Ovary (tissue), 9 donors: ENCODE measurements around the gene TXNDC15. TPM values are rescaled to one million over a fixed set of nuclear protein-coding genes. Genes with fewer than 3 reads are reported as not detected.

ENCODE experiments used
- DNase-seq, 5 donors: peaks; one replicate each; pipeline ENCODE4 v3.0.0-alpha.2; 2019 to 2020
- H3K27ac ChIP-seq, 2 donors: fragments of 200-600 bp; one replicate each; pipeline versions ENCODE4 v1.5.1 to v1.8.0; 2019 to 2022
- H3K27me3 ChIP-seq: fragments of 200-600 bp; one replicate; pipeline ENCODE4 v1.8.0; 2022
- H3K36me3 ChIP-seq: fragments of 200-600 bp; sonication (generic); one replicate; pipeline ENCODE4 v1.5.1; 2019
- H3K4me1 ChIP-seq: one replicate; pipeline ENCODE4 v1.8.1; 2013; ENCODE audit warnings: mild to moderate bottlenecking, moderate library complexity; ENCODE audit not compliant: insufficient read depth
- H3K4me3 ChIP-seq: fragments of 200-600 bp; sonication (generic); one replicate; pipeline ENCODE4 v1.5.1; 2017
- H3K9me3 ChIP-seq, 2 donors: fragments of 200-600 bp in 1 of 2; sonication (generic) in 1 of 2; one replicate each; pipeline versions ENCODE4 v1.5.1 to v1.8.1; 2013 to 2019; ENCODE audit warnings: mild to moderate bottlenecking in 1 of 2, moderate library complexity in 1 of 2
- EP300 ChIP-seq: sonication (generic); formaldehyde crosslinking; IDR thresholded peaks from one replicate; pipeline ENCODE4 v1.6.1; 2017; ENCODE audit warnings: antibody characterized with exemption
- POLR2A ChIP-seq: fragments of 450-650 bp; IDR thresholded peaks from one replicate; pipeline ENCODE4 v1.6.1; 2017; ENCODE audit warnings: antibody characterized with exemption, mild to moderate bottlenecking, moderate library complexity
- WGBS, 3 donors: extraction: QIAGEN DNeasy Blood & Tissue Kit in 1 of 3; methylation state at CpG; one replicate each; pipeline versions ENCODE4 v1.1.5 to v1.1.7; 2013 to 2017; 5-methylcytosine and 5-hydroxymethylcytosine counted together
- intact Hi-C, 4 donors: fragments of 100-400 bp; cut with DNase I; formaldehyde crosslinking; loops; one replicate each; pipeline versions ENCODE4 v1.11.0 to v1.15.1; 2022 to 2023
- polyA plus RNA-seq, 2 donors: library from polyadenylated mRNA; stranded (reverse); fragments of 200-250 nt in 1 of 2; fragments of 350-450 nt in 1 of 2; fragmentation: Illumina TruSeq in 1 of 2; extraction: RNeasy Lipid Tissue Mini Kit (QIAGEN cat#74804) in 1 of 2; gene quantifications; one replicate each; pipeline ENCODE4 v1.2.3, GENCODE V29; 2013 to 2014
- total RNA-seq, 7 donors: library from RNA; depleted of rRNA in 2 of 7; stranded (reverse); fragments of >200 nt in 2 of 7; fragmentation: NEBNext Ultra II Directional in 3 of 7; extraction: Animal tissue kit (Norgen Biotek cat#: 25700) in 3 of 7; gene quantifications; one replicate each; pipeline versions ENCODE4 v1.1.0 to v1.2.4, GENCODE V29; 2016 to 2023
- TF ChIP-seq, protein P1 (sequence below), 3 donors: fragments of 450-650 bp in 2 of 3; fragments of 200-600 bp in 1 of 3; IDR thresholded peaks; one replicate each; pipeline versions ENCODE4 v1.5.1 to v1.8.0; 2016 to 2022; ENCODE audit warnings: antibody characterized with exemption in 3 of 3, mild to moderate bottlenecking in 1 of 3
- donor health status: DM: no; HTN: no; CAD: no; lungs with moderate emphysema.
- donor health status: DM: no; HTN: no; CAD: no.
- donor health status: Bipolar disorder and iron deficiency.
- donor health status: DM: yes; HTN: yes; CAD: no.
- donor health status: DM: no; HTN: no; CAD: no.
- donor health status: DM: yes; HTN: yes; CAD: no.

The TXNDC15 gene
- total and polyA plus RNA-seq, 9 donors: 55.3 to 150 (median 71.4) TPM

DNA sequence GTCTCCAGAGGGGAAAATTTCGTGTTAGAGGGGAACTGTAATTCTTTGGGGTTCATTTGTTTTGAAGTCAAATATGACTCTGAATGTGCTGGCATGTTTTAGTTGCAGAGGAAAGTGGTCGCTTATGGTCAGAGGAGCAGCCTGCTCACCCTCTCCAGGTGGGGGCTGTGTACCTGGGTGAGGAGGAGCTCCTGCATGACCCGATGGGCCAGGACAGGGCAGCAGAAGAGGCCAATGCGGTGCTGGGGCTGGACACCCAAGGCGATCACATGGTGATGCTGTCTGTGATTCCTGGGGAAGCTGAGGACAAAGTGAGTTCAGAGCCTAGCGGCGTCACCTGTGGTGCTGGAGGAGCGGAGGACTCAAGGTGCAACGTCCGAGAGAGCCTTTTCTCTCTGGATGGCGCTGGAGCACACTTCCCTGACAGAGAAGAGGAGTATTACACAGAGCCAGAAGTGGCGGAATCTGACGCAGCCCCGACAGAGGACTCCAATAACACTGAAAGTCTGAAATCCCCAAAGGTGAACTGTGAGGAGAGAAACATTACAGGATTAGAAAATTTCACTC, 13.5 kb downstream of the TXNDC15 start:
- no peaks in the 10 kb centered on the region for H3K9me3 ChIP-seq
- intact Hi-C loops: no loop called here

DNA sequence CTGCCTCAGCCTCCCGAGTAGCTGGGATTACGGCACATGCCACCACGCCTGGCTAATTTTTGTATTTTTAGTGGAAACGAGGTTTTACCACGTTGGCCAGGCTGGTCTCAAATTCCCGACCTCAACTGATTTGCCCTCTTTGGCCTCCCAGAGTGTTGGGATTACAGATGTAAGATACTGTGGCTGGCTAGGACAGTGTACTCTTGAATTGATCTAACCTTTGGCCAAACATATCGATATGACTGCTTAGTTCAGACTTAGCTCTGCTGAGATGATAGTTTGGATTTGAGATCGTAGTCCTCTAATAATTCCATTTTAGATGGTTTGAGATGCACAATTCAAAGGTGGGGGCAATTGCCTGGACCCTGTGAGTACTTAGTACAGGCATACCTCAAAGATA, 15.2 kb downstream of the TXNDC15 start:
- no peaks in the 10 kb centered on the region for H3K36me3 ChIP-seq
- no peak overlapping the region for H3K4me3 ChIP-seq
- H3K27ac ChIP-seq: no peak overlapping the region
- intact Hi-C loops: no loop called here
- peaks cover 4% of the 10 kb centered on the region for H3K4me1 ChIP-seq
- no peaks in the 10 kb centered on the region for H3K27me3 ChIP-seq
- TF ChIP-seq POLR2A: no peak
- TF ChIP-seq, protein P1, sequence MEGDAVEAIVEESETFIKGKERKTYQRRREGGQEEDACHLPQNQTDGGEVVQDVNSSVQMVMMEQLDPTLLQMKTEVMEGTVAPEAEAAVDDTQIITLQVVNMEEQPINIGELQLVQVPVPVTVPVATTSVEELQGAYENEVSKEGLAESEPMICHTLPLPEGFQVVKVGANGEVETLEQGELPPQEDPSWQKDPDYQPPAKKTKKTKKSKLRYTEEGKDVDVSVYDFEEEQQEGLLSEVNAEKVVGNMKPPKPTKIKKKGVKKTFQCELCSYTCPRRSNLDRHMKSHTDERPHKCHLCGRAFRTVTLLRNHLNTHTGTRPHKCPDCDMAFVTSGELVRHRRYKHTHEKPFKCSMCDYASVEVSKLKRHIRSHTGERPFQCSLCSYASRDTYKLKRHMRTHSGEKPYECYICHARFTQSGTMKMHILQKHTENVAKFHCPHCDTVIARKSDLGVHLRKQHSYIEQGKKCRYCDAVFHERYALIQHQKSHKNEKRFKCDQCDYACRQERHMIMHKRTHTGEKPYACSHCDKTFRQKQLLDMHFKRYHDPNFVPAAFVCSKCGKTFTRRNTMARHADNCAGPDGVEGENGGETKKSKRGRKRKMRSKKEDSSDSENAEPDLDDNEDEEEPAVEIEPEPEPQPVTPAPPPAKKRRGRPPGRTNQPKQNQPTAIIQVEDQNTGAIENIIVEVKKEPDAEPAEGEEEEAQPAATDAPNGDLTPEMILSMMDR (IDR thresholded peaks at IDR 0.05): no peak
- TF ChIP-seq EP300: no peak
- H3K9me3 ChIP-seq: no peaks in the 10 kb centered on the region
- no peak for DNase-seq
- WGBS, 3 donors: 95 to 96% (median 96%) methylated on average over 8 of the region's 8 CpGs

More for the DNA sequence above, 13.5 kb downstream of the TXNDC15 start:
- no peak overlapping the region for H3K4me3 ChIP-seq
- H3K36me3 ChIP-seq: no peaks in the 10 kb centered on the region
- no peak for DNase-seq
- TF ChIP-seq, protein P1 (IDR thresholded peaks at IDR 0.05): no peak
- TF ChIP-seq POLR2A (no peak), EP300 (no peak)
- H3K27ac ChIP-seq: no peak overlapping the region
- peaks cover 4% of the 10 kb centered on the region for H3K4me1 ChIP-seq
- H3K27me3 ChIP-seq: no peaks in the 10 kb centered on the region
- 87 to 94% (median 90%) methylated on average over 14 of the region's 14 CpGs for WGBS, 3 donors

DNA sequence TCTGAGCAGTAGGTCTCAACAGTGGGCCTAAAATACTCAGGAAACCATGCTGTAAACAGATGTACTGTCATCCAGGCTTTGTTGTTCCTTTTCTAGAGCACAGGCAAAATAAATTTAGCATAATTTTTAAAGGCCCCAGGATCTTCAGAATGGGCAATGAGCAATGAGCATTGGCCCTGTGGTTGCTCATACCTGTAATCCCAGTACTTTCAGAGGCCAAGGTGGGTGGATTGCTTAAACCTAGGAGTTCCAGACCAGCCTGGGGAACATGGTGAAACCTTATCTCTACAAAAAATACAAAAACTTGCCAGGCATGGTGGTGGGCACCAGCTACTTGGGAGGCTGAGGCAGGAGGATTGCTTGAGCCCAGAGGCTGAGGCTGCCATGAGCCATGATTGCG, 17.3 kb downstream of the TXNDC15 start:
- H3K4me1 ChIP-seq: peaks cover 3% of the 10 kb centered on the region
- no peaks in the 10 kb centered on the region for H3K9me3 ChIP-seq
- no peak overlapping the region for H3K4me3 ChIP-seq
- WGBS, 3 donors: 96 to 97% (median 97%) methylated on average over 1 of the region's 1 CpG
- intact Hi-C loops: no loop called here
- DNase-seq: no peak
- no peak overlapping the region for H3K27ac ChIP-seq
- H3K36me3 ChIP-seq: no peaks in the 10 kb centered on the region
- TF ChIP-seq EP300 (no peak), POLR2A (no peak)
- TF ChIP-seq, protein P1 (IDR thresholded peaks at IDR 0.05): no peak
- no peaks in the 10 kb centered on the region for H3K27me3 ChIP-seq

DNA sequence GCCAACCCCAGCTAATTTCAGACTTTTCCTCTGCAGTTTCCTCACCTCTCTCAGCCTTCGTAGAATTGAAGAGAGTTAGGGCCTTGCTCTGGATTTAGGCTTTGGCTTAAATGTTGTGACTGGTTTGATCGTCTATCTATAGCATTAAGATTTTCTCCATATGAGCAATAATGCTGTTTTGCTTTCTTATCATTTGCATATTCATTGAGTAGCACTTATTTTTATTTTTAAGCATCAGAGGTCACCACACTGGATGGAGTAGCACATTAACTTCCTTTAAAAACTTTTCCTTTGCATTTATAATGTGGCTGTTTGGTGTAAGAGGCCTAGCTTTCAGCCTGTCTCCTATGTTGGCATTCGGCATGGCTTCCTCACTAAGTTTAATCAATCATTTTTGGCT, 18.1 kb downstream of the TXNDC15 start:
- H3K27ac ChIP-seq: no peak overlapping the region
- no peaks in the 10 kb centered on the region for H3K27me3 ChIP-seq
- TF ChIP-seq, protein P1 (IDR thresholded peaks at IDR 0.05): no peak
- TF ChIP-seq EP300 (no peak), POLR2A (no peak)
- WGBS, 3 donors: 89 to 95% (median 93%) methylated on average over 3 of the region's 3 CpGs
- no peaks in the 10 kb centered on the region for H3K9me3 ChIP-seq
- H3K4me1 ChIP-seq: no peaks in the 10 kb centered on the region
- no peak overlapping the region for H3K4me3 ChIP-seq
- intact Hi-C loops: no loop called here
- H3K36me3 ChIP-seq: no peaks in the 10 kb centered on the region
- no peak for DNase-seq
